HG03469 (cell line): ENCODE data around the gene CSAD.
"Not testable (repeated sequence)": the region's sequence is repeated elsewhere in the genome, so short reads cannot be mapped to it uniquely, and the experiment has no call there.

ENCODE experiments used
- ATAC-seq: cut with Tn5 transposase; IDR thresholded peaks from one replicate; pipeline ENCODE4 v1.9.1; 2021; ENCODE audit warnings: mild to moderate bottlenecking, moderate library complexity, moderate number of reproducible peaks; ENCODE audit not compliant: unreplicated experiment

The CSAD gene

DNA sequence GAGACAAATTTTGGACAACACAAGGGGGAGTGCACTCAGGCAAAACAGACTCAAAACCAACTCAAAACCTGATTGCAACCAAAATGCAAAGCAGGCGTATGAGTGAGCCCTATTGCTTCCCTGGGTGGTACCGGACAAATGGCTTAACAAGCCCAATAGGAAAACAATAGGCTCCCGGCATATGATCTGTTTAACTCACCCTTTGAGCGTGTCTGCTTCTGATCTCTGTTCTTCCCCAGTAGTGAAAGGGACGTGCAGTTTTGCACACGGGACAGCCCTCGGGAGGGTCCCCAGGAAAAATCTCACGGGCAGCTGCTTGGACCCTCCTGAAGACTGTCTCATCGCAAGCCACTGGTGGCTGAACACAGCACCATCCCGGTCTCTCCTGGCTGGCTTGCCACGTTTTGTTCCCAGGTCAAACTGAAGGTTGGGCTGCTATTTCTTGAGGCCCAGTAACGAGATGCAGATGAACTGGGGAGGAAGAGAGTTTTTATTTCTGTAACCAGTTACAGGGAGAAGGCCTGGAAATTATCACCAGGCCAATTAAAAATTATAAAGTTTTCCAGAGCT lies 67.5 kb downstream of the CSAD start:
- ATAC-seq, result no peak

DNA sequence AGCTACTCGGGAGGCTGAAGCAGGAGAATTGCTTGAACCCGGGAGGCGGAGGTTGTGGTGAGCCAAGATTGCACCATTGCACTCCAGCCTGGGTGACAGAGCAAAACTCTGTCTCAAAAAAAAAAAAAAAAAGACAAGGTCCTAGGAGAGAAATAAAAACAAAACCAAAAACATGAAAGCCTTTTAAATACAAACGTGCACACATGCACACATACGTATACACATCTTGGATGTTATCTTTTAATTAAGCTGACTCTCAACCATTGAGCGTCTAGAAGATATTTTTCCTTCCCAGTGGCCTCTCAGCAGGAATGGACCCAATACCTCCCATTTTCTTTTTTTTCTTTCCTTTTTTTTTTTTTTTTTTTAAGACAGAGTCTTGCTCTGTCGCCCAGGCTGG lies 68.3 kb downstream of the CSAD start:
- ATAC-seq, result not testable (repeated sequence)
